Panc1 (cell line): ENCODE measurements around the gene DCTN3. TPM values are rescaled to one million over a fixed set of nuclear protein-coding genes. Genes with fewer than 3 reads are reported as not detected.

ENCODE experiments used
- ATAC-seq: fragments of 200-7000 bp; cut with Tn5 transposase; 2 replicates; pipeline ENCODE4 v1.9.1; 2020; ENCODE audit warnings: mild to moderate bottlenecking, moderate library complexity
- BruUV-seq: library from RNA; stranded (reverse); fragments of 400-500 nt; replicated peaks from 2 replicates; lab custom pipeline; 2021; lab: Mats Ljungman, UMichigan
- CTCF ChIA-PET: fragments of 300-600 bp; sonication (Branson Sonifier 250); formaldehyde crosslinking; loops from one replicate; lab custom pipeline; 2022; ENCODE audit warnings: antibody characterized with exemption; lab: Charles Lee
- POLR2A ChIA-PET: fragments of 300-600 bp; sonication (Branson Sonifier 250); formaldehyde crosslinking; loops from one replicate; lab custom pipeline; 2022; ENCODE audit warnings: antibody characterized with exemption; lab: Charles Lee
- DNase-seq: peaks from one replicate; pipeline ENCODE4 v3.0.0-alpha.2; 2010; ENCODE audit warnings: low read depth, low spot score
- H3K27ac ChIP-seq: 2 replicates; pipeline ENCODE4 v1.5.1; 2011; ENCODE audit warnings: mild to moderate bottlenecking, low read length, inconsistent platforms
- H3K27me3 ChIP-seq: fragments of 200-500 bp; sonication (Bioruptor generic); 2 replicates; pipeline ENCODE4 v1.6.0; 2014; ENCODE audit warnings: low read length, inconsistent platforms; ENCODE audit not compliant: control insufficient read depth, insufficient read depth
- H3K36me3 ChIP-seq: fragments of 200-500 bp; sonication (Bioruptor generic); 2 replicates; pipeline ENCODE4 v1.5.1; 2014; ENCODE audit warnings: inconsistent platforms, mild to moderate bottlenecking, low read length, moderate library complexity; ENCODE audit not compliant: control insufficient read depth, insufficient read depth
- H3K4me1 ChIP-seq: 2 replicates; pipeline ENCODE4 v1.5.1; 2011; ENCODE audit warnings: inconsistent platforms, mild to moderate bottlenecking, low read length, moderate library complexity; ENCODE audit not compliant: control insufficient read depth, insufficient read depth
- H3K4me3 ChIP-seq, 2 experiments: 2 replicates each; pipeline ENCODE4 v1.5.1; 2011 to 2012; ENCODE audit warnings: low read depth in 2 of 2, low read length in 2 of 2, mild to moderate bottlenecking in 2 of 2, inconsistent platforms in 1 of 2, moderate library complexity in 1 of 2
- H3K9me3 ChIP-seq: fragments of 200-500 bp; sonication (Bioruptor generic); 2 replicates; pipeline ENCODE4 v1.5.1; 2014; ENCODE audit warnings: low read depth, mild to moderate bottlenecking, inconsistent platforms, low read length, moderate library complexity; ENCODE audit not compliant: control insufficient read depth, insufficient read depth
- CTCF ChIP-seq: fragments of 450-650 bp; IDR thresholded peaks from 2 replicates; pipeline ENCODE4 v1.5.1; 2017; ENCODE audit warnings: mild to moderate bottlenecking
- POLR2AphosphoS5 ChIP-seq: IDR thresholded peaks from 2 replicates; pipeline ENCODE4 v1.6.1; 2012; ENCODE audit warnings: mild to moderate bottlenecking, low read depth, low read length, moderate library complexity
- REST ChIP-seq, 2 experiments: IDR thresholded peaks; 2 replicates each; pipeline ENCODE4 v1.6.1; 2011 to 2012; ENCODE audit warnings: low read depth in 2 of 2, control low read depth in 1 of 2, low read length in 1 of 2, mild to moderate bottlenecking in 1 of 2, moderate library complexity in 1 of 2; ENCODE audit not compliant: insufficient read depth in 1 of 2
- SIN3A ChIP-seq: IDR thresholded peaks from 2 replicates; pipeline ENCODE4 v1.6.1; 2012; ENCODE audit warnings: low read depth, mild to moderate bottlenecking, low read length, moderate library complexity, borderline replicate concordance; ENCODE audit not compliant: insufficient read depth
- TCF7L2 ChIP-seq: IDR thresholded peaks from 2 replicates; pipeline ENCODE4 v1.6.1; 2011; ENCODE audit warnings: mild to moderate bottlenecking, low read depth, low read length, inconsistent platforms
- in situ Hi-C: cut with HindIII; loops from 2 replicates; pipeline ENCODE4 v1.10.0; 2016; ENCODE audit warnings: low sequenced_read_pairs, low pct_unique_long_range_greater_than_20kb
- intact Hi-C: fragments of 100-400 bp; cut with micrococcal nuclease; formaldehyde crosslinking; loops from one replicate; pipeline ENCODE4 v1.10.0; 2022; ENCODE audit not compliant: unreplicated experiment
- total RNA-seq: library from RNA; stranded (reverse); gene quantifications from one replicate; pipeline ENCODE4 v1.2.1, GENCODE V29; 2021; ENCODE audit not compliant: unreplicated experiment

The DCTN3 gene
- total RNA-seq, 1 experiment from 2014 or later, result 110 TPM

- no peaks in the 10 kb centered on the region for H3K27me3 ChIP-seq
- peaks cover 25% of the 10 kb centered on the region for H3K4me1 ChIP-seq
- no peaks in the 10 kb centered on the region for H3K36me3 ChIP-seq
- DNase-seq (no peak), ATAC-seq (no peak)
- intact Hi-C loops (no loop called here), in situ Hi-C loops (no loop called here)
- no peak overlapping the region for H3K4me3 ChIP-seq
- no TSS peak for BruUV-seq
- H3K27ac ChIP-seq, result no peak overlapping the region
- ChIA-PET CTCF (interaction anchor here (0.7 to 1.6 kb wide), 2 partner anchors 9 to 10 kb away, joined by 4 to 6 read pairs; partner anchors contain the start of gene GALT), POLR2A (no interaction called here)
- no peak for TF ChIP-seq TCF7L2
- no peak for TF ChIP-seq SIN3A
- TF ChIP-seq REST (IDR thresholded peaks at IDR 0.05; ENCODE audit: insufficient read depth in 1 of 2, low read depth in 2 of 2, low read length in 1 of 2), result no peak
- no peaks in the 10 kb centered on the region for H3K9me3 ChIP-seq
Measured at GRCh38 chr9:34655394-34655793, 35.1 kb upstream of the DCTN3 start.

- Histone ChIP-seq H3K4me1 (peaks cover 25% of the 10 kb centered on the region), H3K4me3 (no peak overlapping the region), H3K9me3 (no peaks in the 10 kb centered on the region), H3K27me3 (no peaks in the 10 kb centered on the region), H3K36me3 (no peaks in the 10 kb centered on the region), H3K27ac (no peak overlapping the region)
- TF ChIP-seq REST (IDR thresholded peaks at IDR 0.05; ENCODE audit: insufficient read depth in 1 of 2, low read depth in 2 of 2, low read length in 1 of 2) (no peak), CTCF (no peak), TCF7L2 (no peak), SIN3A (no peak), POLR2AphosphoS5 (no peak)
- in situ Hi-C loops, result no loop called here
- ChIA-PET CTCF (no interaction called here), POLR2A (no interaction called here)
- ATAC-seq (no peak), DNase-seq (no peak)
- no TSS peak for BruUV-seq
- intact Hi-C loops, result no loop called here
Measured at GRCh38 chr9:34654323-34655051, 34.2 kb upstream of the DCTN3 start.
